GM21381 (cell line): ENCODE results near the gene HDAC11.
"Not testable (repeated sequence)": the region's sequence is repeated elsewhere in the genome, so short reads cannot be mapped to it uniquely, and the experiment has no call there.

Experiments used
- ATAC-seq: cut with Tn5 transposase; IDR thresholded peaks from one replicate; pipeline ENCODE4 v1.9.1; 2021; ENCODE audit warnings: mild to moderate bottlenecking, moderate library complexity; ENCODE audit not compliant: unreplicated experiment

The HDAC11 gene

GRCh38 chr3:13521749-13522148 lies 41.6 kb downstream of the HDAC11 start:
- not testable (repeated sequence) for ATAC-seq

GRCh38 chr3:13522236-13522635 lies 42.1 kb downstream of the HDAC11 start:
- ATAC-seq, result no peak

GRCh38 chr3:13524979-13525669 lies 45.0 kb downstream of the HDAC11 start:
- no peak for ATAC-seq

- no peak for ATAC-seq
Measured at GRCh38 chr3:13525827-13526625, 45.9 kb downstream of the HDAC11 start.

- ATAC-seq, result no peak
Measured at GRCh38 chr3:13526626-13526949, 46.5 kb downstream of the HDAC11 start.

- ATAC-seq, result no peak
Measured at GRCh38 chr3:13528217-13528867, 48.2 kb downstream of the HDAC11 start.

- ATAC-seq, result no peak
Measured at GRCh38 chr3:13529196-13530112, 49.3 kb downstream of the HDAC11 start.

GRCh38 chr3:13530241-13531009 lies 50.3 kb downstream of the HDAC11 start:
- ATAC-seq, result no peak

- ATAC-seq, result no peak
Measured at GRCh38 chr3:13532085-13532484, 52.0 kb downstream of the HDAC11 start.

GRCh38 chr3:13532631-13533030 lies 52.5 kb downstream of the HDAC11 start:
- ATAC-seq, result no peak

- ATAC-seq, result no peak
Measured at GRCh38 chr3:13533885-13534301, 53.8 kb downstream of the HDAC11 start.

- ATAC-seq, result no peak
Measured at GRCh38 chr3:13535526-13535875, 55.4 kb downstream of the HDAC11 start.

GRCh38 chr3:13535905-13536304 lies 55.8 kb downstream of the HDAC11 start:
- no peak for ATAC-seq

GRCh38 chr3:13536432-13536831 lies 56.3 kb downstream of the HDAC11 start:
- no peak for ATAC-seq

GRCh38 chr3:13536832-13537231 lies 56.7 kb downstream of the HDAC11 start:
- ATAC-seq, result no peak

GRCh38 chr3:13537244-13537908 lies 57.3 kb downstream of the HDAC11 start:
- ATAC-seq, result no peak

- no peak for ATAC-seq
Measured at GRCh38 chr3:13537909-13538296, 57.8 kb downstream of the HDAC11 start.

GRCh38 chr3:13538520-13539291 lies 58.6 kb downstream of the HDAC11 start:
- ATAC-seq, result no peak

- no peak for ATAC-seq
Measured at GRCh38 chr3:13539292-13539638, 59.2 kb downstream of the HDAC11 start.
